ENCODE data around the gene TRMT13.
"Not testable (repeated sequence)": the region's sequence is repeated elsewhere in the genome, so short reads cannot be mapped to it uniquely, and the experiment has no call there.

Gene TRMT13

GRCh38 chr1:100178091-100178490 is 45.1 kb downstream of the TRMT13 start, which contains the start of gene LRRC39:
TSS of gene LRRC39 (minus strand) at chr1:100178256. CDS start at chr1:100168516, 9,740 bp downstream.
- no peak for TF ChIP-seq CTCF (IDR thresholded peaks at IDR 0.05)
- H3K27ac ChIP-seq: no peak within 1 kb of the TSS
- no peak within 1 kb of the TSS for H3K4me3 ChIP-seq
- no peak for DNase-seq (ENCODE audit: low spot score)

GRCh38 chr1:100183370-100183769 is 50.4 kb downstream of the TRMT13 start:
- H3K27ac ChIP-seq: no peak overlapping the region
- no peak for TF ChIP-seq CTCF (IDR thresholded peaks at IDR 0.05)
- no peak overlapping the region for H3K4me3 ChIP-seq
- no peak for DNase-seq (ENCODE audit: low spot score)

- no peak overlapping the region for H3K4me3 ChIP-seq
- no peak for DNase-seq (ENCODE audit: low spot score)
- TF ChIP-seq CTCF (IDR thresholded peaks at IDR 0.05): no peak
- no peak overlapping the region for H3K27ac ChIP-seq
Measured at GRCh38 chr1:100184536-100184935, 51.6 kb downstream of the TRMT13 start.

GRCh38 chr1:100187912-100188311 is 54.9 kb downstream of the TRMT13 start:
- no peak overlapping the region for H3K27ac ChIP-seq
- H3K4me3 ChIP-seq: no peak overlapping the region
- no peak for DNase-seq (ENCODE audit: low spot score)
- TF ChIP-seq CTCF (IDR thresholded peaks at IDR 0.05): no peak

GRCh38 chr1:100188617-100189016 is 55.7 kb downstream of the TRMT13 start:
- Histone ChIP-seq H3K27ac (no peak overlapping the region), H3K4me3 (no peak overlapping the region)
- no peak for DNase-seq (ENCODE audit: low spot score)
- TF ChIP-seq CTCF (IDR thresholded peaks at IDR 0.05): no peak

GRCh38 chr1:100198596-100198995 is 65.6 kb downstream of the TRMT13 start:
- H3K27ac ChIP-seq: no peak overlapping the region
- no peak for DNase-seq (ENCODE audit: low spot score)
- TF ChIP-seq CTCF (IDR thresholded peaks at IDR 0.05): no peak
- no peak overlapping the region for H3K4me3 ChIP-seq

GRCh38 chr1:100200060-100200459 is 67.1 kb downstream of the TRMT13 start:
- H3K4me3 ChIP-seq; H3K27ac ChIP-seq; DNase-seq (ENCODE audit: low spot score): not testable (repeated sequence)
